Measurements from ENCODE around the gene ATG10. TPM values are rescaled to one million over a fixed set of nuclear protein-coding genes. Genes with fewer than 3 reads are reported as not detected.

The ATG10 gene
- total and polyA plus RNA-seq, 2 experiments from 2014 or later, result 12.5 to 17.7 TPM

- TF ChIP-seq ZNF462 (CRISPR knock-in tag; IDR thresholded peaks at IDR 0.05) (no peak), CREB1 (CRISPR knock-in tag; IDR thresholded peaks at IDR 0.05; ENCODE audit: low read depth) (no peak), ETS1 (IDR thresholded peaks at IDR 0.05) (no peak), STAT1 (IDR thresholded peaks at IDR 0.05; ENCODE audit: unreplicated experiment) (no peak), JUNB (IDR thresholded peaks at IDR 0.05; ENCODE audit: unreplicated experiment) (no peak), ZNF331 (CRISPR knock-in tag; IDR thresholded peaks at IDR 0.05; ENCODE audit: low read depth) (no peak)
These were observed 100.3 kb downstream of the ATG10 start (continued) for GRCh38 chr5:82072138-82072537.

- Mint-ChIP-seq H3K9me3 (no peaks in the 10 kb centered on the region), H3K4me3 (no peak overlapping the region), H3K27me3 (ENCODE audit: insufficient read depth, low read depth, poor library complexity) (no peaks in the 10 kb centered on the region), H3K4me1 (peaks cover 6% of the 10 kb centered on the region; the same call in 1 of the 3 replicates), H3K36me3 (ENCODE audit: low read depth) (no peaks in the 10 kb centered on the region; the same call in 2 of the 3 replicates), H3K27ac (no peak overlapping the region)
- H3K27me3 ChIP-seq (ENCODE audit: insufficient read depth), result no peaks in the 10 kb centered on the region
- no peaks in the 10 kb centered on the region for H4K20me1 ChIP-seq (replicated peaks; ENCODE audit: insufficient read depth)
- ATAC-seq, result no peak
- H3F3A ChIP-seq (replicated peaks; ENCODE audit: low read depth), result no peaks in the 10 kb centered on the region
- DNase-seq (ENCODE audit: low spot score), result no peak
- H3K4me3 ChIP-seq, result no peak overlapping the region
- no peak overlapping the region for H3K4me2 ChIP-seq
- no peak overlapping the region for H3K27ac ChIP-seq (ENCODE audit: low read depth)
- no peaks in the 10 kb centered on the region for H3K36me3 ChIP-seq (ENCODE audit: insufficient read depth)
- H2AFZ ChIP-seq, result no peak overlapping the region
- no peaks in the 10 kb centered on the region for H3K4me1 ChIP-seq (ENCODE audit: insufficient read depth)
- H3K9me2 ChIP-seq (ENCODE audit: insufficient read depth), result no peaks in the 10 kb centered on the region
- H3K79me2 ChIP-seq (replicated peaks; ENCODE audit: insufficient read depth), result no peaks in the 10 kb centered on the region
- TF ChIP-seq EZH2 (IDR thresholded peaks at IDR 0.05; ENCODE audit: low read depth, unreplicated experiment), result no peak
- no peak for TF ChIP-seq ZNF462 (CRISPR knock-in tag; IDR thresholded peaks at IDR 0.05)
- no peak for TF ChIP-seq EZH2phosphoT487 (IDR thresholded peaks at IDR 0.05; ENCODE audit: unreplicated experiment)
- no peak for TF ChIP-seq NANOG (IDR thresholded peaks at IDR 0.05; ENCODE audit: borderline replicate concordance)
These were observed 101.4 kb downstream of the ATG10 start for GRCh38 chr5:82073179-82073578.
